ENCODE data around the gene SOCS1. TPM values are rescaled to one million over a fixed set of nuclear protein-coding genes. Genes with fewer than 3 reads are reported as not detected.
A peak's percentile ranks its signal among the peaks of the same experiment; 100 is the strongest.

The SOCS1 gene
- total and polyA plus RNA-seq, 2 donors (not counting 1 experiment from before 2014, with no cell fraction given) = 29.7 to 107 TPM

DNA sequence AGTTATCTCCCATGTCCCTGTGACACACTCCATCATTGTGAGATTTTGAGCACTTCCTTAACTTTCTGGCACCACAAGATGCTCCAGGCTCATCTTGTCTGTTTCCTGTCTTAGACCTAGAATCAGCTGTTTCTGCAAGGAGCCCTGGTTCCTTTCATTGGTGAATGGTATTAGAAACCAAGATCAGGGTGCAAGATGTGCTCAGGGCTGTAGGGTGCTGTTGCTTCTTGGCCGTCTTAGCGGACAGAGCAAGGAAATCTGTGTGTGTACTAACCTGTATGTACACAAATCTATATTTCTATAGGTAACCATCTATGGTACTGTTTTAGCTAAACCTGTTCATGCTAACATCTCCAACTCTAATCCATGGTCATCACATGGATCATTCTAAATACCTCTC lies 33.2 kb upstream of the SOCS1 start:
- no CpG with 5 or more reads among the region's 2 CpGs for WGBS (ENCODE audit: insufficient coverage)
- ChIA-PET CTCF (interaction anchor here (1.3 kb wide), 1 partner anchor 33 kb away, joined by 3 read pairs; the partner anchor contains the start of gene SOCS1), POLR2A (no interaction called here)
- H3K36me3 ChIP-seq (replicated peaks in 1 of 2; ENCODE audit: control extremely low read depth in 1 of 2, control insufficient read depth in 1 of 2, extremely low read depth in 1 of 2, insufficient read depth in 2 of 2, low read length in 1 of 2) = no peaks in the 10 kb centered on the region
- Mint-ChIP-seq H3K9me3 (ENCODE audit: insufficient read depth) (peaks cover 5% of the 10 kb centered on the region), H3K4me3 (no peak overlapping the region), H3K27ac (no peak overlapping the region), H3K27me3 (no peaks in the 10 kb centered on the region), H3K4me1 (peaks cover 38% of the 10 kb centered on the region)
- intact Hi-C loops (cut with micrococcal nuclease) = no loop called here
- DNase-seq (no peak), ATAC-seq (ENCODE audit: low read depth) (no peak)
- TF ChIP-seq EZH2 (IDR thresholded peaks at IDR 0.05; ENCODE audit: borderline replicate concordance, insufficient read depth, low read depth, low read length, poor library complexity, severe bottlenecking) = no peak
- TF ChIP-seq, protein P1, sequence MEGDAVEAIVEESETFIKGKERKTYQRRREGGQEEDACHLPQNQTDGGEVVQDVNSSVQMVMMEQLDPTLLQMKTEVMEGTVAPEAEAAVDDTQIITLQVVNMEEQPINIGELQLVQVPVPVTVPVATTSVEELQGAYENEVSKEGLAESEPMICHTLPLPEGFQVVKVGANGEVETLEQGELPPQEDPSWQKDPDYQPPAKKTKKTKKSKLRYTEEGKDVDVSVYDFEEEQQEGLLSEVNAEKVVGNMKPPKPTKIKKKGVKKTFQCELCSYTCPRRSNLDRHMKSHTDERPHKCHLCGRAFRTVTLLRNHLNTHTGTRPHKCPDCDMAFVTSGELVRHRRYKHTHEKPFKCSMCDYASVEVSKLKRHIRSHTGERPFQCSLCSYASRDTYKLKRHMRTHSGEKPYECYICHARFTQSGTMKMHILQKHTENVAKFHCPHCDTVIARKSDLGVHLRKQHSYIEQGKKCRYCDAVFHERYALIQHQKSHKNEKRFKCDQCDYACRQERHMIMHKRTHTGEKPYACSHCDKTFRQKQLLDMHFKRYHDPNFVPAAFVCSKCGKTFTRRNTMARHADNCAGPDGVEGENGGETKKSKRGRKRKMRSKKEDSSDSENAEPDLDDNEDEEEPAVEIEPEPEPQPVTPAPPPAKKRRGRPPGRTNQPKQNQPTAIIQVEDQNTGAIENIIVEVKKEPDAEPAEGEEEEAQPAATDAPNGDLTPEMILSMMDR (IDR thresholded peaks at IDR 0.05) = no peak
- peaks cover 0 to 6% (median 0%) of the 10 kb centered on the region in 4 experiments for H3K27me3 ChIP-seq (replicated peaks in 1 of 4; ENCODE audit: control extremely low read depth in 1 of 4, control insufficient read depth in 3 of 4, insufficient read depth in 4 of 4, low read length in 3 of 4)
- no peaks in the 10 kb centered on the region for H4K20me1 ChIP-seq (ENCODE audit: control insufficient read depth, insufficient read depth, low read length, poor library complexity, severe bottlenecking)
- peaks cover 12 to 13% of the 10 kb centered on the region in 2 donors for H3K4me1 ChIP-seq (ENCODE audit: control insufficient read depth in 2 of 2, insufficient read depth in 2 of 2, low read length in 2 of 2)
- H3K27ac ChIP-seq (ENCODE audit: low read length in 2 of 2) = no peak overlapping the region
- H2AFZ ChIP-seq (ENCODE audit: insufficient read depth, low read depth, low read length, poor library complexity, severe bottlenecking) = no peak overlapping the region
- H3K79me2 ChIP-seq (ENCODE audit: control insufficient read depth, insufficient read depth, low read length) = no peaks in the 10 kb centered on the region
- H3K9ac ChIP-seq (ENCODE audit: low read length) = no peak overlapping the region
- H3K4me3 ChIP-seq (ENCODE audit: control extremely low read depth in 1 of 5, extremely low read depth in 1 of 5, insufficient read depth in 1 of 5, low read depth in 2 of 5, low read length in 4 of 5) = no peak overlapping the region
- H3K9me3 ChIP-seq (ENCODE audit: control extremely low read depth in 1 of 3, control insufficient read depth in 2 of 3, insufficient read depth in 1 of 3, low read length in 2 of 3) = peaks cover 0 to 6% (median 0%) of the 10 kb centered on the region in 3 donors
- H3K4me2 ChIP-seq (replicated peaks; ENCODE audit: low read depth, low read length, poor library complexity, severe bottlenecking) = no peak overlapping the region

GRCh38 chr16:11285842-11286241 lies 29.8 kb upstream of the SOCS1 start:
- Mint-ChIP-seq H3K4me3 (no peak overlapping the region), H3K27me3 (no peaks in the 10 kb centered on the region), H3K9me3 (ENCODE audit: insufficient read depth) (peaks cover 5% of the 10 kb centered on the region), H3K27ac (peak overlapping the region; percentile 5), H3K4me1 (peaks cover 17% of the 10 kb centered on the region)
- DNase-seq = no peak
- Histone ChIP-seq H3K9me3 (ENCODE audit: control extremely low read depth in 1 of 3, control insufficient read depth in 2 of 3, insufficient read depth in 1 of 3, low read length in 2 of 3) (peaks cover 0 to 6% (median 0%) of the 10 kb centered on the region in 3 donors), H3K4me3 (ENCODE audit: control extremely low read depth in 1 of 5, extremely low read depth in 1 of 5, insufficient read depth in 1 of 5, low read depth in 2 of 5, low read length in 4 of 5) (no peak overlapping the region), H3K9ac (ENCODE audit: low read length) (no peak overlapping the region), H3K4me1 (ENCODE audit: control insufficient read depth in 2 of 2, insufficient read depth in 2 of 2, low read length in 2 of 2) (peaks cover 5% of the 10 kb centered on the region in 2 donors), H3K79me2 (ENCODE audit: control insufficient read depth, insufficient read depth, low read length) (no peaks in the 10 kb centered on the region), H3K27ac (ENCODE audit: low read length in 2 of 2) (no peak overlapping the region), H3K27me3 (replicated peaks in 1 of 4; ENCODE audit: control extremely low read depth in 1 of 4, control insufficient read depth in 3 of 4, insufficient read depth in 4 of 4, low read length in 3 of 4) (no peaks in the 10 kb centered on the region), H3K4me2 (replicated peaks; ENCODE audit: low read depth, low read length, poor library complexity, severe bottlenecking) (no peak overlapping the region), H4K20me1 (ENCODE audit: control insufficient read depth, insufficient read depth, low read length, poor library complexity, severe bottlenecking) (no peaks in the 10 kb centered on the region), H3K36me3 (replicated peaks in 1 of 2; ENCODE audit: control extremely low read depth in 1 of 2, control insufficient read depth in 1 of 2, extremely low read depth in 1 of 2, insufficient read depth in 2 of 2, low read length in 1 of 2) (no peaks in the 10 kb centered on the region), H2AFZ (ENCODE audit: insufficient read depth, low read depth, low read length, poor library complexity, severe bottlenecking) (no peak overlapping the region)
- POLR2A ChIA-PET = no interaction called here
- CTCF ChIA-PET = interaction anchor here (1.1 kb wide), 2 partner anchors 8 to 321 kb away, joined by 3 to 5 read pairs; no protein-coding TSS in a partner anchor
- WGBS (ENCODE audit: insufficient coverage) = 100% methylated on average over 1 of the region's 2 CpGs
- intact Hi-C loops (cut with micrococcal nuclease) = no loop called here
- TF ChIP-seq, protein P1 (IDR thresholded peaks at IDR 0.05) = no peak
- no peak for TF ChIP-seq EZH2 (IDR thresholded peaks at IDR 0.05; ENCODE audit: borderline replicate concordance, insufficient read depth, low read depth, low read length, poor library complexity, severe bottlenecking)
- no peak for ATAC-seq (ENCODE audit: low read depth)

Data from B cell (primary cell).